Peyer's patch (tissue), 4 donors: ENCODE measurements around the gene CENPX.

Experiments
- POLR2A ChIP-seq, 2 donors: fragments of 450-650 bp; IDR thresholded peaks; one replicate each; pipeline ENCODE4 v1.5.1; 2017; ENCODE audit warnings: antibody characterized with exemption in 2 of 2, mild to moderate bottlenecking in 2 of 2, moderate library complexity in 2 of 2
- TF ChIP-seq, protein P1 (sequence below), 6 experiments: fragments of 450-650 bp in 4 of 6; fragments of 200-600 bp in 2 of 6; sonication (generic) in 1 of 6; IDR thresholded peaks; one replicate each; pipeline ENCODE4 v1.5.1; 2017 to 2019; ENCODE audit warnings: antibody characterized with exemption in 6 of 6, mild to moderate bottlenecking in 3 of 6, moderate library complexity in 1 of 6

DNA sequence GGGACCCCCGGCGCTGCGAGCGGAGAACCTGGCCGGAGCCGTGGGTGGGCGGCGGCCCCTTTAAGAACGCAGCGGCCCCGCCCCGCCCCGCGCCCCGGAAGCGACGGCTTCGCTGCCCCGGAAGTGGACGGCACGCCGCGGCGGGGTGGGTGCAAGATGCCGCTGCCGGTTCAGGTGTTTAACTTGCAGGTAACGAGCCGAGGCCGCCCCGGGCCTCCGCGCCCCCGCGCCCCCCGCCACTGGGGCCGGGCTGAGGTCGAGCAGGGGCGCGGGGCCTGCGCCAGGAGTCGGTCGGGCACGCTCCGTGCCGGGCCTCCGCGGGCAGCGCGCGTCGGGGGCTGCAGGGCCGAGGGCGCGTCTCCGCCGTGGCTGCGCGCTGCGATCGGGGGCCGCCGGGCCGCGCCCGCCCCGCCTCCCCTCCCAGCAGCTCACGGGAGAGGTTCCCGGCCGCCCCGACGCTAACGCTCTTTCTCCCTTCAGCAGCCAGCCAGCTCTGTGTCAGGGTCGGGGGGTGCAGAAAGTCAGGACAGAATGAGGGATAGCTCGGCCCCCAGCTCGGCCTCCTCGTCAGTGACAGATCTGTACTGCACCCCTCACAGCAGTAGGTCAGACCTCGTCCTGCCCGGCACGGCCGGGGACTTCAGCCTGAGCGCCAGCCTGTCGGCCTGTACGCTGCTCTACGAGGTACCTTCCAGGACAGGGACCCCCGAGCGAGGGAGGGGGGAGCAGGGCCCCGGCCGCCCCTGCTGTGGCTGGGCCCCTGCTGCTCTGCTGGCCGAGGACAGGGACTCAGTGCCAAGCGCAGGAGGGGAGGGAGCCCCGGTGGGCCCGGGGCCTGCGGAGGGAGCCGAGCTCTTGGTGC lies 29.3 kb upstream of the CENPX start, which contains the start of the genes GPS1 and RFNG:
- TF ChIP-seq, protein P1, sequence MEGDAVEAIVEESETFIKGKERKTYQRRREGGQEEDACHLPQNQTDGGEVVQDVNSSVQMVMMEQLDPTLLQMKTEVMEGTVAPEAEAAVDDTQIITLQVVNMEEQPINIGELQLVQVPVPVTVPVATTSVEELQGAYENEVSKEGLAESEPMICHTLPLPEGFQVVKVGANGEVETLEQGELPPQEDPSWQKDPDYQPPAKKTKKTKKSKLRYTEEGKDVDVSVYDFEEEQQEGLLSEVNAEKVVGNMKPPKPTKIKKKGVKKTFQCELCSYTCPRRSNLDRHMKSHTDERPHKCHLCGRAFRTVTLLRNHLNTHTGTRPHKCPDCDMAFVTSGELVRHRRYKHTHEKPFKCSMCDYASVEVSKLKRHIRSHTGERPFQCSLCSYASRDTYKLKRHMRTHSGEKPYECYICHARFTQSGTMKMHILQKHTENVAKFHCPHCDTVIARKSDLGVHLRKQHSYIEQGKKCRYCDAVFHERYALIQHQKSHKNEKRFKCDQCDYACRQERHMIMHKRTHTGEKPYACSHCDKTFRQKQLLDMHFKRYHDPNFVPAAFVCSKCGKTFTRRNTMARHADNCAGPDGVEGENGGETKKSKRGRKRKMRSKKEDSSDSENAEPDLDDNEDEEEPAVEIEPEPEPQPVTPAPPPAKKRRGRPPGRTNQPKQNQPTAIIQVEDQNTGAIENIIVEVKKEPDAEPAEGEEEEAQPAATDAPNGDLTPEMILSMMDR (IDR thresholded peaks at IDR 0.05), result no peak
- no peak for TF ChIP-seq POLR2A (IDR thresholded peaks at IDR 0.05)
